Erythroblast (primary cell): ENCODE data around the gene VEPH1.

Experiments
- DNase-seq, 2 experiments: peaks; one replicate each; lab custom pipeline; 2025; lab: John Stamatoyannopoulos, UW
- GATA1 ChIP-seq: IDR thresholded peaks from 2 replicates; pipeline ENCODE4 v1.6.1; 2011; ENCODE audit warnings: low read depth, mild to moderate bottlenecking, control low read depth, low read length, moderate library complexity
- POLR2A ChIP-seq: IDR thresholded peaks from 2 replicates; pipeline ENCODE4 v1.6.1; 2011; ENCODE audit warnings: mild to moderate bottlenecking, low read length

Gene VEPH1

GRCh38 chr3:157390713-157391515 lies 112.3 kb downstream of the VEPH1 start:
- TF ChIP-seq POLR2A = no peak
- no peak for TF ChIP-seq GATA1
- DNase-seq = no peak

- DNase-seq = no peak
- TF ChIP-seq GATA1 (no peak), POLR2A (no peak)
Measured at GRCh38 chr3:157388976-157389375, 114.2 kb downstream of the VEPH1 start.

GRCh38 chr3:157387708-157388435 lies 115.3 kb downstream of the VEPH1 start:
- no peak for TF ChIP-seq GATA1
- TF ChIP-seq POLR2A = no peak
- DNase-seq = no peak

GRCh38 chr3:157384491-157384890 lies 118.7 kb downstream of the VEPH1 start:
- TF ChIP-seq POLR2A = no peak
- TF ChIP-seq GATA1 = no peak
- DNase-seq = no peak

- DNase-seq = no peak
- TF ChIP-seq GATA1 (no peak), POLR2A (no peak)
Measured at GRCh38 chr3:157384031-157384430, 119.2 kb downstream of the VEPH1 start.

- TF ChIP-seq POLR2A (no peak), GATA1 (no peak)
- no peak for DNase-seq
Measured at GRCh38 chr3:157381606-157382005, 121.6 kb downstream of the VEPH1 start.

- no peak for DNase-seq
- TF ChIP-seq GATA1 (no peak), POLR2A (no peak)
Measured at GRCh38 chr3:157379525-157380140, 123.6 kb downstream of the VEPH1 start.

- DNase-seq = no peak
- TF ChIP-seq POLR2A (no peak), GATA1 (no peak)
Measured at GRCh38 chr3:157376603-157377300, 126.5 kb downstream of the VEPH1 start.

GRCh38 chr3:157375342-157375986 lies 127.8 kb downstream of the VEPH1 start:
- TF ChIP-seq POLR2A = no peak
- TF ChIP-seq GATA1 = no peak
- DNase-seq = no peak

GRCh38 chr3:157374933-157375332 lies 128.3 kb downstream of the VEPH1 start:
- no peak for DNase-seq
- TF ChIP-seq POLR2A = no peak
- no peak for TF ChIP-seq GATA1

GRCh38 chr3:157373783-157374182 lies 129.4 kb downstream of the VEPH1 start:
- DNase-seq = no peak
- TF ChIP-seq GATA1 (no peak), POLR2A (no peak)

- DNase-seq = no peak
- no peak for TF ChIP-seq GATA1
- TF ChIP-seq POLR2A = no peak
Measured at GRCh38 chr3:157370867-157371266, 132.3 kb downstream of the VEPH1 start.
